Effector memory CD4-positive, alpha-beta T cell (primary cell): ENCODE results near the gene ACSS1.
A peak's percentile ranks its signal among the peaks of the same experiment; 100 is the strongest.

ENCODE experiments used
- DNase-seq, 3 donors: peaks; one replicate each; pipeline ENCODE4 v3.0.0-alpha.2; 2020
- H3K27ac ChIP-seq: 2 replicates; pipeline ENCODE4 v1.7.0; 2013; ENCODE audit warnings: mild to moderate bottlenecking, low read length, moderate library complexity; ENCODE audit not compliant: insufficient read depth, poor library complexity, severe bottlenecking
- H3K27me3 ChIP-seq: replicated peaks from 2 replicates; pipeline ENCODE4 v1.7.0; 2013; ENCODE audit warnings: mild to moderate bottlenecking, low read length; ENCODE audit not compliant: insufficient read depth, control insufficient read depth, poor library complexity, severe bottlenecking
- H3K36me3 ChIP-seq: 2 replicates; pipeline ENCODE4 v1.7.0; 2013; ENCODE audit warnings: mild to moderate bottlenecking, low read length, moderate library complexity; ENCODE audit not compliant: control insufficient read depth, insufficient read depth
- H3K4me1 ChIP-seq: 2 replicates; pipeline ENCODE4 v1.7.0; 2013; ENCODE audit warnings: low read length, mild to moderate bottlenecking; ENCODE audit not compliant: control insufficient read depth, insufficient read depth, poor library complexity, severe bottlenecking
- H3K4me3 ChIP-seq: 2 replicates; pipeline ENCODE4 v1.7.0; 2013; ENCODE audit warnings: low read length, low read depth, mild to moderate bottlenecking; ENCODE audit not compliant: insufficient read depth, poor library complexity, severe bottlenecking
- H3K9me3 ChIP-seq: 2 replicates; pipeline ENCODE4 v1.7.0; 2013; ENCODE audit warnings: mild to moderate bottlenecking, low read length, moderate library complexity; ENCODE audit not compliant: control insufficient read depth
- total RNA-seq, 3 donors: gene quantifications; one replicate each; lab custom pipeline; 2026; lab: John Stamatoyannopoulos, UW

Gene ACSS1
- total RNA-seq = 55.8 to 89.1 (median 56.4) reads per million in 3 donors

- H3K27me3 ChIP-seq = no peaks in the 10 kb centered on the region
- DNase-seq = peak; percentile 59 to 68 (median 65)
- peaks cover 31% of the 10 kb centered on the region for H3K4me1 ChIP-seq
- H3K27ac ChIP-seq = peak within 1 kb of the TSS; percentile 88
- peak within 1 kb of the TSS; percentile 82 for H3K4me3 ChIP-seq
- no peaks in the 10 kb centered on the region for H3K36me3 ChIP-seq
- no peaks in the 10 kb centered on the region for H3K9me3 ChIP-seq
Measured at GRCh38 chr20:25058051-25058846, at the start of gene ACSS1. TSS of gene ACSS1 (minus strand) at chr20:25058139. CDS start at chr20:25058102, 37 bp downstream.

- Histone ChIP-seq H3K4me1 (peaks cover 2% of the 10 kb centered on the region), H3K4me3 (no peak overlapping the region), H3K27ac (no peak overlapping the region), H3K36me3 (no peaks in the 10 kb centered on the region), H3K9me3 (no peaks in the 10 kb centered on the region), H3K27me3 (no peaks in the 10 kb centered on the region)
- no peak for DNase-seq
Measured at GRCh38 chr20:25103526-25103925, 45.6 kb upstream of the ACSS1 start.

GRCh38 chr20:25100914-25101313 lies 43.0 kb upstream of the ACSS1 start:
- H3K27me3 ChIP-seq = no peaks in the 10 kb centered on the region

GRCh38 chr20:25099601-25100140 lies 41.7 kb upstream of the ACSS1 start:
- Histone ChIP-seq H3K4me3 (no peak overlapping the region), H3K36me3 (no peaks in the 10 kb centered on the region), H3K27me3 (no peaks in the 10 kb centered on the region), H3K9me3 (no peaks in the 10 kb centered on the region), H3K4me1 (peaks cover 2% of the 10 kb centered on the region), H3K27ac (no peak overlapping the region)
- DNase-seq = no peak

More at GRCh38 chr20:25100914-25101313, 43.0 kb upstream of the ACSS1 start:
- no peaks in the 10 kb centered on the region for H3K36me3 ChIP-seq
- H3K4me1 ChIP-seq = peaks cover 2% of the 10 kb centered on the region
- DNase-seq = no peak
- H3K27ac ChIP-seq = no peak overlapping the region
- H3K9me3 ChIP-seq = no peaks in the 10 kb centered on the region
- no peak overlapping the region for H3K4me3 ChIP-seq

GRCh38 chr20:25097498-25097897 lies 39.6 kb upstream of the ACSS1 start:
- Histone ChIP-seq H3K4me1 (peaks cover 2% of the 10 kb centered on the region), H3K36me3 (no peaks in the 10 kb centered on the region), H3K27me3 (no peaks in the 10 kb centered on the region)

GRCh38 chr20:25090492-25091429 lies 32.8 kb upstream of the ACSS1 start:
- Histone ChIP-seq H3K27me3 (no peaks in the 10 kb centered on the region), H3K4me1 (peaks cover 21% of the 10 kb centered on the region), H3K36me3 (no peaks in the 10 kb centered on the region), H3K4me3 (no peak overlapping the region), H3K9me3 (no peaks in the 10 kb centered on the region), H3K27ac (peak overlapping the region; percentile 40)
- DNase-seq = peak; percentile 55 to 63 (median 59)

More at GRCh38 chr20:25097498-25097897, 39.6 kb upstream of the ACSS1 start:
- Histone ChIP-seq H3K27ac (no peak overlapping the region), H3K4me3 (no peak overlapping the region), H3K9me3 (no peaks in the 10 kb centered on the region)
- no peak for DNase-seq

GRCh38 chr20:25089662-25090061 lies 31.7 kb upstream of the ACSS1 start:
- H3K27ac ChIP-seq = no peak overlapping the region
- DNase-seq = no peak
- no peak overlapping the region for H3K4me3 ChIP-seq
- H3K4me1 ChIP-seq = peaks cover 23% of the 10 kb centered on the region
- no peaks in the 10 kb centered on the region for H3K9me3 ChIP-seq
- no peaks in the 10 kb centered on the region for H3K36me3 ChIP-seq
- H3K27me3 ChIP-seq = peaks cover 3% of the 10 kb centered on the region

GRCh38 chr20:25089096-25089495 lies 31.2 kb upstream of the ACSS1 start:
- H3K4me3 ChIP-seq = no peak overlapping the region
- no peak for DNase-seq
- H3K9me3 ChIP-seq = no peaks in the 10 kb centered on the region
- peaks cover 9% of the 10 kb centered on the region for H3K27me3 ChIP-seq
- H3K36me3 ChIP-seq = no peaks in the 10 kb centered on the region
- peaks cover 29% of the 10 kb centered on the region for H3K4me1 ChIP-seq
- H3K27ac ChIP-seq = no peak overlapping the region

- Histone ChIP-seq H3K9me3 (no peaks in the 10 kb centered on the region), H3K27me3 (peaks cover 16% of the 10 kb centered on the region), H3K27ac (no peak overlapping the region), H3K4me1 (peaks cover 37% of the 10 kb centered on the region), H3K36me3 (no peaks in the 10 kb centered on the region), H3K4me3 (no peak overlapping the region)
- no peak for DNase-seq
Measured at GRCh38 chr20:25088267-25088666, 30.3 kb upstream of the ACSS1 start.
